Measurements from ENCODE around the gene ASCC2. TPM values are rescaled to one million over a fixed set of nuclear protein-coding genes. Genes with fewer than 3 reads are reported as not detected.

The ASCC2 gene
- total RNA-seq, 2 donors from 2014 or later: 44.2 to 45.5 TPM

DNA sequence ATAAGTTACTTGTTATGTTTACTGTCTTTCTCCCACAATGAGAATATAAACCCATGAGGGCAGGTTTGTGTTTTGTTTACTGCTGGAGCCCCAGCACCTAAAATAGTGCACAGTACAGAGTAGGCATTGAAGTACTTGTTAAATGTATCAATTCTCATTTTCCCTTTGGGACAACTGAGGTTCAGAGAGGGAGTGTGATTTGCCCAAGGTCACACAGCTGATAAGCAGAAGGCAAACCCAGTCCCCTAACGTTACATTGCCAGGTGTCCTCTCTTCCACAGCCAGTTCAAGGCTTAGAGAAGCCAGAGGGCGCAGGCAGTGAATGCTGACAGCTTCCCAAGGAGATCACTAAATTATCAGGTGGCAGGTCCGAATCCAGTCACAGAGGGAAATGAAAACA, 88.0 kb downstream of the ASCC2 start:
- Mint-ChIP-seq H3K4me1 (no peaks in the 10 kb centered on the region), H3K27ac (no peak overlapping the region), H3K4me3 (no peak overlapping the region), H3K27me3 (ENCODE audit: insufficient read depth) (no peaks in the 10 kb centered on the region), H3K9me3 (no peaks in the 10 kb centered on the region), H3K36me3 (ENCODE audit: low read depth) (peaks cover 13% of the 10 kb centered on the region)
- WGBS, 2 experiments (ENCODE audit: insufficient coverage in 1 of 2, insufficient read length in 1 of 2): 84 to 93% methylated on average over 3 of the region's 3 CpGs
- no peaks in the 10 kb centered on the region for H3K4me1 ChIP-seq (ENCODE audit: control insufficient read depth, insufficient read depth, low read length)
- H3K36me3 ChIP-seq (ENCODE audit: control insufficient read depth, insufficient read depth, low read length): no peaks in the 10 kb centered on the region
- H3K27ac ChIP-seq (ENCODE audit: low read depth, low read length): no peak overlapping the region
- H3K9ac ChIP-seq (ENCODE audit: extremely low read depth, low read length, poor library complexity, severe bottlenecking): no peak overlapping the region
- DNase-seq: no peak
- no peak for TF ChIP-seq CTCF (conservative IDR thresholded peaks at IDR 0.05)
- no peaks in the 10 kb centered on the region for H3K27me3 ChIP-seq (ENCODE audit: control insufficient read depth, insufficient read depth, low read length, poor library complexity, severe bottlenecking)
- H3K9me3 ChIP-seq (ENCODE audit: control insufficient read depth, low read length): no peaks in the 10 kb centered on the region
- no peak overlapping the region for H3K4me3 ChIP-seq (ENCODE audit: low read length)

DNA sequence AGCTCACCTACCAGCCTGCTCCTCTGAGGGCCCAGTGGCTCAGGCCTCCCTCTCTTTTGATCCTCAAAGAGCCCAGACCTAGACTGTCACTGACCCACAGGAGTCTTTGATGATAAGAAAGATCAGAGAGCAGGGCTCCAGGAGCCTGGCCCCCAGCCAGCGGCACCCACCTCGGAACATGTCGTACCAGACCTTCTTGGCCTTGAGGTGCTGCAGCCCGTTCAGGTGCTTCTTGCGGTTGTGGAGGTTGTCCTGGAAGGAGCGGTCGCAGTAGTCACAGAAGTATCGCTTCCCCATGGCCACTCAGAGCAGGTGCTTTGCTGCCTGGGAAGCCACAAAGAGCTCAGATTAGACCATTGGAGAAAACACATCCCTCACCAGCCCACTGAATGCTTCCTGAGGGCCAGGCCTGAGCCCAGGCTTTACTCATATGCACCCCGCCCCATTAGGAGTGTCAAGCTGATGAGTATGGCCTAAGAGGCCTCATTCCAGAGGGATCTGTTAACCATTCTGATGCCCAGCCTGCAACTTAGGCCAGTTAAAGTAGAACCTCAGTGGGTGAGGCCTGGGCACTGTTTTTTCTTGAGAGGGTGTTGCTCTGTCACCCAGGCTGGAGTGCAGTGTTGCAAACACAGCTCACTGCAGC, 89.7 kb downstream of the ASCC2 start:
- Mint-ChIP-seq H3K36me3 (ENCODE audit: low read depth) (peaks cover 13% of the 10 kb centered on the region), H3K4me3 (no peak overlapping the region), H3K9me3 (no peaks in the 10 kb centered on the region), H3K27me3 (ENCODE audit: insufficient read depth) (no peaks in the 10 kb centered on the region), H3K4me1 (no peaks in the 10 kb centered on the region), H3K27ac (peak overlapping the region; percentile 67)
- no peak for DNase-seq
- Histone ChIP-seq H3K36me3 (ENCODE audit: control insufficient read depth, insufficient read depth, low read length) (no peaks in the 10 kb centered on the region), H3K4me3 (ENCODE audit: low read length) (no peak overlapping the region), H3K9me3 (ENCODE audit: control insufficient read depth, low read length) (no peaks in the 10 kb centered on the region), H3K9ac (ENCODE audit: extremely low read depth, low read length, poor library complexity, severe bottlenecking) (no peak overlapping the region), H3K27ac (ENCODE audit: low read depth, low read length) (no peak overlapping the region), H3K4me1 (ENCODE audit: control insufficient read depth, insufficient read depth, low read length) (no peaks in the 10 kb centered on the region), H3K27me3 (ENCODE audit: control insufficient read depth, insufficient read depth, low read length, poor library complexity, severe bottlenecking) (no peaks in the 10 kb centered on the region)
- no peak for TF ChIP-seq CTCF (conservative IDR thresholded peaks at IDR 0.05)
- WGBS, 2 experiments (ENCODE audit: insufficient coverage in 1 of 2, insufficient read length in 1 of 2): 92 to 97% methylated on average over 7 to 9 of the region's 9 CpGs

DNA sequence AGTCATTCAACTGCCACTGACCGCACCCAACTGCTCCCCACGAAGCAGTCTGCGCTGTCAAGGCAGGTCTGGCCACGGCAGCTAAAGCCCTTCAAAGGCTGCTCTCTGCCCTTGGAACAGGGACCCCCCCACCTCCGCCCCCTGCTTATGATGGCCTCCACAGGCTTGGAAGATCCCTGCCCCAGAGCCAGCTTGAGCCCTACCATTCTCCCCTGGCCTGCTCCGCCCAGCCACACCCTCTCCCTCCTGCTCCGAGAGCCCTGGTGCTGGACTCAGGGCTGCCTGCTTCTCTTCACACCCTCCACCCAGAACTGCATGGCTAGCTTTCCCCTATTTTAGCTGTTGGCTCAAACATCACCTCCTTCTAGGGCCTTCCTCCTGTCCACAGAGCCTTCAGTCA, 90.2 kb downstream of the ASCC2 start:
- H3K4me3 Mint-ChIP-seq: no peak overlapping the region
- WGBS, 2 experiments (ENCODE audit: insufficient coverage in 1 of 2, insufficient read length in 1 of 2): 92 to 98% methylated on average over 5 to 7 of the region's 7 CpGs

More for the DNA sequence above, 90.2 kb downstream of the ASCC2 start:
- Histone ChIP-seq H3K9me3 (ENCODE audit: control insufficient read depth, low read length) (no peaks in the 10 kb centered on the region), H3K36me3 (ENCODE audit: control insufficient read depth, insufficient read depth, low read length) (no peaks in the 10 kb centered on the region), H3K4me3 (ENCODE audit: low read length) (no peak overlapping the region), H3K27ac (ENCODE audit: low read depth, low read length) (no peak overlapping the region), H3K27me3 (ENCODE audit: control insufficient read depth, insufficient read depth, low read length, poor library complexity, severe bottlenecking) (no peaks in the 10 kb centered on the region), H3K9ac (ENCODE audit: extremely low read depth, low read length, poor library complexity, severe bottlenecking) (no peak overlapping the region), H3K4me1 (ENCODE audit: control insufficient read depth, insufficient read depth, low read length) (no peaks in the 10 kb centered on the region)
- Mint-ChIP-seq H3K27me3 (ENCODE audit: insufficient read depth) (no peaks in the 10 kb centered on the region), H3K9me3 (no peaks in the 10 kb centered on the region), H3K27ac (peak overlapping the region; percentile 67), H3K4me1 (no peaks in the 10 kb centered on the region), H3K36me3 (ENCODE audit: low read depth) (peaks cover 13% of the 10 kb centered on the region)
- TF ChIP-seq CTCF (conservative IDR thresholded peaks at IDR 0.05): no peak
- DNase-seq: no peak
